ENCODE measurements around the gene CYTH1.

The CYTH1 gene

GRCh38 chr17:78819402-78819801 lies 37.3 kb upstream of the CYTH1 start:
- H3K4me1 ChIP-seq (ENCODE audit: low read depth, poor library complexity, severe bottlenecking): peaks cover 56% of the 10 kb centered on the region
- TF ChIP-seq, protein P1, sequence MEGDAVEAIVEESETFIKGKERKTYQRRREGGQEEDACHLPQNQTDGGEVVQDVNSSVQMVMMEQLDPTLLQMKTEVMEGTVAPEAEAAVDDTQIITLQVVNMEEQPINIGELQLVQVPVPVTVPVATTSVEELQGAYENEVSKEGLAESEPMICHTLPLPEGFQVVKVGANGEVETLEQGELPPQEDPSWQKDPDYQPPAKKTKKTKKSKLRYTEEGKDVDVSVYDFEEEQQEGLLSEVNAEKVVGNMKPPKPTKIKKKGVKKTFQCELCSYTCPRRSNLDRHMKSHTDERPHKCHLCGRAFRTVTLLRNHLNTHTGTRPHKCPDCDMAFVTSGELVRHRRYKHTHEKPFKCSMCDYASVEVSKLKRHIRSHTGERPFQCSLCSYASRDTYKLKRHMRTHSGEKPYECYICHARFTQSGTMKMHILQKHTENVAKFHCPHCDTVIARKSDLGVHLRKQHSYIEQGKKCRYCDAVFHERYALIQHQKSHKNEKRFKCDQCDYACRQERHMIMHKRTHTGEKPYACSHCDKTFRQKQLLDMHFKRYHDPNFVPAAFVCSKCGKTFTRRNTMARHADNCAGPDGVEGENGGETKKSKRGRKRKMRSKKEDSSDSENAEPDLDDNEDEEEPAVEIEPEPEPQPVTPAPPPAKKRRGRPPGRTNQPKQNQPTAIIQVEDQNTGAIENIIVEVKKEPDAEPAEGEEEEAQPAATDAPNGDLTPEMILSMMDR (conservative IDR thresholded peaks at IDR 0.05; ENCODE audit: low read depth, low read length): no peak
- peaks cover 27% of the 10 kb centered on the region; the same call in 1 of the 2 replicates for H3K36me3 ChIP-seq (ENCODE audit: insufficient read depth)
- peaks cover 38% of the 10 kb centered on the region; the same call in 1 of the 2 replicates for H3K79me2 ChIP-seq (ENCODE audit: insufficient read depth, low read depth)
- H3K4me2 ChIP-seq: no peak overlapping the region
- no peak overlapping the region for H3K9ac ChIP-seq
- no peak overlapping the region for H2AFZ ChIP-seq (ENCODE audit: low read depth)
- no peak overlapping the region for H3K4me3 ChIP-seq (IDR thresholded peaks at IDR 0.05; ENCODE audit: insufficient read depth, low read depth, low read length)
- no peaks in the 10 kb centered on the region for H3K27me3 ChIP-seq (ENCODE audit: insufficient read depth, low read depth)
- H4K20me1 ChIP-seq (ENCODE audit: insufficient read depth): peaks cover 5% of the 10 kb centered on the region; the same call in 1 of the 2 replicates
- H3K27ac ChIP-seq: peak overlapping the region; percentile 74; the same call in 1 of the 2 replicates

GRCh38 chr17:78818932-78819331 lies 36.9 kb upstream of the CYTH1 start:
- Histone ChIP-seq H3K9ac (no peak overlapping the region), H3K36me3 (ENCODE audit: insufficient read depth) (peaks cover 31% of the 10 kb centered on the region; the same call in 1 of the 2 replicates), H4K20me1 (ENCODE audit: insufficient read depth) (peaks cover 3% of the 10 kb centered on the region; the same call in 1 of the 2 replicates), H3K4me1 (ENCODE audit: low read depth, poor library complexity, severe bottlenecking) (peaks cover 60% of the 10 kb centered on the region), H3K27ac (peak overlapping the region; percentile 74; the same call in 1 of the 2 replicates), H3K4me2 (no peak overlapping the region), H3K79me2 (ENCODE audit: insufficient read depth, low read depth) (peaks cover 34% of the 10 kb centered on the region; the same call in 1 of the 2 replicates), H3K27me3 (ENCODE audit: insufficient read depth, low read depth) (no peaks in the 10 kb centered on the region), H2AFZ (ENCODE audit: low read depth) (no peak overlapping the region), H3K4me3 (IDR thresholded peaks at IDR 0.05; ENCODE audit: insufficient read depth, low read depth, low read length) (no peak overlapping the region)
- TF ChIP-seq, protein P1 (conservative IDR thresholded peaks at IDR 0.05; ENCODE audit: low read depth, low read length): no peak

DNA sequence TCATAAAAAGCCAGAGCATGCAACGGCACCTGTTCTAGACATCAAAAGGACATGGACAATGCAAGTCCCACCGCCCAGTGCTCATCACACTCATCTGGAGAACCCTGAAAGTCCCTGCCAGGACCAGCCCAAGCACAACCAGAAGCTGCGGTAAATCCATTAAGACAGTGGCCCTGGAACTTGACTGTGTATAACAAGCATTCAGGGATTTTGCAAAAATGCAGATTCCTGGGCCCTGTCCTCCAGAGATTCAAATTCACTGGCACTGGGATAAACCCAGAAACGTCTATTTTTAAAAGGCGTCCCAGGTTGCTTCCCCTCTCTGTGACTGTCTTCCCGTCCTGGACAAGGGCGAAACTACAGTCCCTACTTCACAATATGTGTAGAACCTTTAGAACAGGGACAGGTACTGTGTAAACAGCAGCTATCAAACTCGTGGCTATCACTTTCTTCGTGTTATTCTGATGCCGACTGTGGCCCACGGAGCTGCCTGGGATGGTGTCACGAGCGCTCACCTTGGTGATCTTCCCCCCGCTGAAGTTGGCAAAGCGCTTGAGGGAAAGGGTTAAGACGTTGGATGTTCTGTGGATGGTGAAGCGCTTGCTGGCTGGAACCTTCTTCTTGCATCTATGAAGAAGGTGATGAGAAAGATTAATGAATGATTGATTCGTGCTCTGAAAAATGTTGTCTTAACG lies 36.2 kb upstream of the CYTH1 start:
- peak overlapping the region; percentile 28; the same call in 1 of the 2 replicates for H3K4me2 ChIP-seq
- peaks cover 67% of the 10 kb centered on the region for H3K4me1 ChIP-seq (ENCODE audit: low read depth, poor library complexity, severe bottlenecking)
- no peak overlapping the region; the same call in 1 of the 2 replicates for H3K9ac ChIP-seq
- peaks cover 38% of the 10 kb centered on the region; the same call in 1 of the 2 replicates for H3K36me3 ChIP-seq (ENCODE audit: insufficient read depth)
- peaks cover 28% of the 10 kb centered on the region; the same call in 1 of the 2 replicates for H3K79me2 ChIP-seq (ENCODE audit: insufficient read depth, low read depth)
- H2AFZ ChIP-seq (ENCODE audit: low read depth): no peak overlapping the region
- H3K27ac ChIP-seq: peak overlapping the region; percentile 74
- H4K20me1 ChIP-seq (ENCODE audit: insufficient read depth): no peaks in the 10 kb centered on the region
- H3K4me3 ChIP-seq (IDR thresholded peaks at IDR 0.05; ENCODE audit: insufficient read depth, low read depth, low read length): no peak overlapping the region
- TF ChIP-seq, protein P1 (conservative IDR thresholded peaks at IDR 0.05; ENCODE audit: low read depth, low read length): no peak
- no peaks in the 10 kb centered on the region for H3K27me3 ChIP-seq (ENCODE audit: insufficient read depth, low read depth)

GRCh38 chr17:78817123-78817522 lies 35.0 kb upstream of the CYTH1 start:
- H3K36me3 ChIP-seq (ENCODE audit: insufficient read depth): peaks cover 38% of the 10 kb centered on the region; the same call in 1 of the 2 replicates

More at GRCh38 chr17:78817123-78817522, 35.0 kb upstream of the CYTH1 start:
- Histone ChIP-seq H3K27ac (peak overlapping the region; percentile 74), H3K4me2 (peak overlapping the region; percentile 34), H2AFZ (ENCODE audit: low read depth) (no peak overlapping the region), H3K4me3 (IDR thresholded peaks at IDR 0.05; ENCODE audit: insufficient read depth, low read depth, low read length) (no peak overlapping the region), H3K27me3 (ENCODE audit: insufficient read depth, low read depth) (no peaks in the 10 kb centered on the region), H3K9ac (peak overlapping the region; percentile 7; the same call in 1 of the 2 replicates), H4K20me1 (ENCODE audit: insufficient read depth) (no peaks in the 10 kb centered on the region), H3K4me1 (ENCODE audit: low read depth, poor library complexity, severe bottlenecking) (peaks cover 74% of the 10 kb centered on the region), H3K79me2 (ENCODE audit: insufficient read depth, low read depth) (peaks cover 23% of the 10 kb centered on the region; the same call in 1 of the 2 replicates)
- TF ChIP-seq, protein P1 (conservative IDR thresholded peaks at IDR 0.05; ENCODE audit: low read depth, low read length): no peak

Measured in KMS-11 (cell line).